ENCODE data around the gene ZBTB7C.

ZBTB7C gene

DNA sequence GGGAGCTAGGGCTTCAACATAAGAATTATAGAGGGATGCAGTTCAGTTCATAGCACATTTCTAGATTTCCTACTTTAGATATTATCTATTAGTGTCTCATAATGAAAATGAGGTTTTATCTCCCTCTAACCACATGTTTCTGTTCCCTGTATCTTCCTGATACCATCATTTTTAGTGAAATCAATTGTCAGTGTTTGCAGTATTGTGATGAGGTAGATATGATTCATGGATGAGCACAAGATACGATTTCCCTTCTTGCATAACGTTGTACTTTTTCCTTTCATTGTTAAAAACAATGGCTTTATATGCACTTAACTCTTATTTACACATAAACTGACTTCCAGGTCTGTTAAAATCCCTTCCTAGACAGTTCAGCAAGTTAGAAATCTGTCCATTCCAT, 211.4 kb downstream of the ZBTB7C start:
- H3K4me3 ChIP-seq (ENCODE audit: low read length), result no peak overlapping the region
- no peak for TF ChIP-seq CTCF (conservative IDR thresholded peaks at IDR 0.05; ENCODE audit: low read depth, low read length)
- DNase-seq (ENCODE audit: low read depth), result no peak

GRCh38 chr18:48195787-48196186, 213.4 kb downstream of the ZBTB7C start:
- no peak for TF ChIP-seq CTCF (conservative IDR thresholded peaks at IDR 0.05; ENCODE audit: low read depth, low read length)
- no peak for DNase-seq (ENCODE audit: low read depth)
- H3K4me3 ChIP-seq (ENCODE audit: low read length), result no peak overlapping the region

DNA sequence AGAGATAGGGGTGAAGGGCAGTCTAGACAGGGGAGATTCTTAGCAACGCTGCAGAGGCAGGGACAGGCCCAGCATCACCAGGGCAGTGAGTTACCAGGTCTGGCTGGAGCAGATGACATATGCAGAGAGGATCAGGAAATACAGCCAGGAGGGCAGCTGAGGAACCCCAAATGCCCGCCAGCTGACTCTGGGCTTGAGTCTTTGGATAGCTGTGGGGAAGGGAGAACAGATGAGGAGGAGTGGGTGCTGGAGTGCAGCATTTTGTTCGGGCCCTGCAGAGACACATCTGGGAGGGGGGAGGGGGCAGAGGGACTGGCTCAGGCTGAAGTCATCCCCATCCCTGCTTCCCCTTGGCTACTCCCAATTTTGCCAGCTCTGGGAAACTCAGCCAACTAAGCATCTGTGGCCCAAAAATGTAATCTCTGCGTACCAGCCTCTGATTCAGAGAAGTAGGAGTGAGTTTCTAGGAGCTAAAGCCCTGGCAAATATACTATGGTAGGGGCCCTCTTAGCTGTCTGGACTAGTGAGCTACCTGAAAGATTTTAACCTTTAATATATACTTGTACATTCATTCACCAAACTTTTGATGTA, 214.5 kb downstream of the ZBTB7C start:
- no peak for DNase-seq (ENCODE audit: low read depth)
- no peak overlapping the region for H3K4me3 ChIP-seq (ENCODE audit: low read length)
- TF ChIP-seq CTCF (conservative IDR thresholded peaks at IDR 0.05; ENCODE audit: low read depth, low read length), result no peak

DNA sequence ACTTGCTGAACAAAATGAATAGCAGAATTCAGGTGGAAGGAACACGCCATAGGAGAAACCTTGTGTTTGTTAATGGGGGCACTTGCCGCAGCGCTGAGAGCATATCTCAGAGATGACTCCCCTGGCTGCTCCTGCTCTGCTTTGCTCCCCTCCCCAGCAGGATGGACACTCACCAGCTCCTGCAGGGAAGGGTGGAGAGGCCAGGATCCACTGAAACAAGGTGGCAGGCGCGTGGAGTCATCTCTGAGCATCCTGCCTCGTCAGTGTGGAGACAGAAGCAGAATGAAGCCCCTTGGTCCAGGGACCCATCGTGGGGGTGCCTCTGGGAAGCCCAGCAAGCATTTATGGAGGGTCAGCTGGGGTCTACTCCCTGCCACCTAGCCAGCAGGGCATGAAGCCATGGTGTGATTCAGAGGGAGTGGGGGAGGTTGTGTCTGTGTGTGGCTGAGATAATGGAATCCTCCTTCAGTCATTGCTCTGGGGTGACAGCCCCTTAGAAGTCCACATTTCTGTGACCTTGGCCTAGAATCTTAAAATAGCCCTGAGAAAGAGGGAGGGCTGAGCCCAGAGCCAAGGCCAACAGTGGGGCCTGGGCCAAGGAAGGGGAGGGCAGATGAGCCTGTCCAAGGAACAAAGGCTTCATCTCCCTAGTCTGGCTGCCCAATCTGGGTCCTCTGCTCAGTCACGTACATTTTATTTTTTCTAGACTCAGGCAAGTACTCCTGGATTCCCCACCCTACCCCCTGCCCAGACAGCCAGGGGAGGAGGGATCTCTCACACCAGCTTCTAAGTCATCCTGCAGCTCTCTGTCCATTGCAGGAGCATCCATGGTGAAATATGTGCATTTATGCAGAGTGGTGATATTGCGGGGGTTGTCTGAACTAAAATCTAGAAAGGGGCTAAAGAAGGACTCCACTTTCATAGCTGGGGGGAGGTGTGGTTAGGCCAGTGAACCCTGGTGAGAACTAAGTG, 215.4 kb downstream of the ZBTB7C start:
- TF ChIP-seq CTCF (conservative IDR thresholded peaks at IDR 0.05; ENCODE audit: low read depth, low read length), result no peak
- DNase-seq (ENCODE audit: low read depth), result no peak
- no peak overlapping the region for H3K4me3 ChIP-seq (ENCODE audit: low read length)

- no peak overlapping the region for H3K4me3 ChIP-seq (ENCODE audit: low read length)
- no peak for DNase-seq (ENCODE audit: low read depth)
- no peak for TF ChIP-seq CTCF (conservative IDR thresholded peaks at IDR 0.05; ENCODE audit: low read depth, low read length)
These were observed 216.6 kb downstream of the ZBTB7C start for GRCh38 chr18:48192542-48192941.

- H3K4me3 ChIP-seq (ENCODE audit: low read length), result no peak overlapping the region
- no peak for TF ChIP-seq CTCF (conservative IDR thresholded peaks at IDR 0.05; ENCODE audit: low read depth, low read length)
- no peak for DNase-seq (ENCODE audit: low read depth)
These were observed 217.7 kb downstream of the ZBTB7C start for GRCh38 chr18:48191494-48191893.

DNA sequence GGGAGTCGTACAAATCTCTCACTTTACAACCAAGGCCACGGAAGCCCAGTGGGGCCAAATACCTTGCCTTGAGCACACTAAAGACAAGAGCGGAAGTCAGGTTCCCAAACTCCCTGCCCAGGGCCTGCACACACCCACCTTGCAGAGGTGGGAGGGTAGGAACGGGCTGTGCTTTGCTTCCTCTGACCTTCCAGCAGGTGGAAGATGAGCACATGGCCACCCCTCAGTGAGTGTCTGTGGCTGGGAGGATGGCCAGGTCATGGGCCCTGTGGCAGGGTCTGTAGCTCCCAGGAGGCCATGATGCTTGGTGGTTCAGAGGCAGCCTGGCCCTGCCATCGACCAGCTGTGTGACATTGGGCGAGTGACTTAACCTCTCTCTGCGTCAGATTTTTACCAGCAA, 218.2 kb downstream of the ZBTB7C start:
- no peak overlapping the region for H3K4me3 ChIP-seq (ENCODE audit: low read length)
- no peak for DNase-seq (ENCODE audit: low read depth)
- TF ChIP-seq CTCF (conservative IDR thresholded peaks at IDR 0.05; ENCODE audit: low read depth, low read length), result no peak
